Neural progenitor cell (in vitro differentiated cells): ENCODE results near the gene RIPPLY3. TPM values are rescaled to one million over a fixed set of nuclear protein-coding genes. Genes with fewer than 3 reads are reported as not detected.
A peak's percentile ranks its signal among the peaks of the same experiment; 100 is the strongest.

ENCODE experiments used
- DNase-seq: peaks from one replicate; pipeline ENCODE4 v3.0.0-alpha.2; 2016; ENCODE audit warnings: low spot score
- H2AFZ ChIP-seq: fragments of 200-600 bp; sonication (generic); replicated peaks from 2 replicates; pipeline ENCODE4 v1.6.1; 2016; ENCODE audit warnings: antibody characterized with exemption
- H3F3A ChIP-seq: fragments of 200-600 bp; sonication (generic); 2 replicates; pipeline ENCODE4 v1.6.1; 2016; ENCODE audit warnings: antibody characterized with exemption, low read depth
- H3K27ac ChIP-seq: fragments of 200-600 bp; sonication (generic); 2 replicates; pipeline ENCODE4 v1.5.1; 2016; ENCODE audit warnings: mild to moderate bottlenecking
- H3K27me3 ChIP-seq: fragments of 200-600 bp; sonication (generic); 2 replicates; pipeline ENCODE4 v1.6.1; 2016; ENCODE audit warnings: mild to moderate bottlenecking, moderate library complexity
- H3K36me3 ChIP-seq: fragments of 200-600 bp; sonication (generic); 2 replicates; pipeline ENCODE4 v1.5.1; 2016
- H3K4me1 ChIP-seq: fragments of 200-600 bp; sonication (generic); 2 replicates; pipeline ENCODE4 v1.6.1; 2016; ENCODE audit warnings: mixed run types
- H3K4me2 ChIP-seq: fragments of 200-600 bp; sonication (generic); 2 replicates; pipeline ENCODE4 v1.6.1; 2016
- H3K4me3 ChIP-seq: fragments of 200-600 bp; sonication (generic); 2 replicates; pipeline ENCODE4 v1.5.1; 2016
- H3K79me2 ChIP-seq: fragments of 200-600 bp; sonication (generic); 2 replicates; pipeline ENCODE4 v1.6.1; 2016; ENCODE audit warnings: low read depth
- H3K9ac ChIP-seq: fragments of 200-600 bp; sonication (generic); 2 replicates; pipeline ENCODE4 v1.6.1; 2016
- H3K9me3 ChIP-seq: fragments of 200-600 bp; sonication (generic); 2 replicates; pipeline ENCODE4 v1.5.1; 2016; ENCODE audit warnings: low read depth
- H4K20me1 ChIP-seq: fragments of 200-600 bp; sonication (generic); 2 replicates; pipeline ENCODE4 v1.6.1; 2016; ENCODE audit warnings: low read depth
- H3K27ac Mint-ChIP-seq: 3 replicates; pipeline ENCODE4 v1.8.0; 2021; ENCODE audit warnings: mixed read lengths
- H3K27me3 Mint-ChIP-seq: 2 replicates; pipeline ENCODE4 v1.8.0; 2022; ENCODE audit warnings: low read depth, mild to moderate bottlenecking, inconsistent platforms, moderate library complexity, mixed read lengths; ENCODE audit not compliant: insufficient read depth
- H3K36me3 Mint-ChIP-seq: 3 replicates; pipeline ENCODE4 v1.8.0; 2021; ENCODE audit warnings: mixed read lengths
- H3K4me1 Mint-ChIP-seq: 3 replicates; pipeline ENCODE4 v1.8.0; 2021; ENCODE audit warnings: mixed read lengths
- H3K4me3 Mint-ChIP-seq: 3 replicates; pipeline ENCODE4 v1.8.0; 2021; ENCODE audit warnings: mild to moderate bottlenecking, moderate library complexity, mixed read lengths
- H3K9me3 Mint-ChIP-seq: 3 replicates; pipeline ENCODE4 v1.8.0; 2020; ENCODE audit warnings: mixed read lengths
- CTCF ChIP-seq: fragments of 200-600 bp; sonication (generic); IDR thresholded peaks from 2 replicates; pipeline ENCODE4 v1.5.1; 2017; ENCODE audit warnings: antibody characterized with exemption, mild to moderate bottlenecking
- EZH2 ChIP-seq: fragments of 200-600 bp; sonication (generic); IDR thresholded peaks from 2 replicates; pipeline ENCODE4 v1.6.1; 2017; ENCODE audit warnings: antibody characterized with exemption, mild to moderate bottlenecking, moderate library complexity
- EZH2phosphoT487 ChIP-seq: fragments of 200-600 bp; sonication (generic); IDR thresholded peaks from 2 replicates; pipeline ENCODE4 v1.6.1; 2017; ENCODE audit warnings: antibody characterized with exemption
- small RNA-seq: library from RNA; depleted of rRNA; stranded (forward); fragments of <200 nt; gene quantifications from one replicate; pipeline ENCODE3, GENCODE V24; 2015
- total RNA-seq: library from RNA; depleted of rRNA; stranded (reverse); fragments of >200 nt; gene quantifications from 2 replicates; pipeline ENCODE4 v1.2.3, GENCODE V29; 2015; ENCODE audit warnings: low replicate concordance

The RIPPLY3 gene
- total RNA-seq, 1 donor from 2014 or later = 2.8 TPM

GRCh38 chr21:37063433-37063832, 56.9 kb downstream of the RIPPLY3 start:
- Mint-ChIP-seq H3K4me1 (peaks cover 65% of the 10 kb centered on the region), H3K36me3 (peaks cover 10% of the 10 kb centered on the region), H3K27me3 (peaks cover 7% of the 10 kb centered on the region), H3K4me3 (no peak overlapping the region), H3K27ac (peak overlapping the region; percentile 42), H3K9me3 (no peaks in the 10 kb centered on the region)
- H2AFZ ChIP-seq = no peak overlapping the region
- H3K4me3 ChIP-seq = no peak overlapping the region
- no peak overlapping the region for H3K4me2 ChIP-seq
- peaks cover 16% of the 10 kb centered on the region for H3F3A ChIP-seq
- TF ChIP-seq EZH2phosphoT487 (no peak), EZH2 (no peak), CTCF (no peak)
- no peaks in the 10 kb centered on the region for H3K36me3 ChIP-seq
- no peak for DNase-seq
- H3K4me1 ChIP-seq = peaks cover 44% of the 10 kb centered on the region
- H4K20me1 ChIP-seq = no peaks in the 10 kb centered on the region
- no peaks in the 10 kb centered on the region for H3K9me3 ChIP-seq
- H3K9ac ChIP-seq = no peak overlapping the region
- H3K27me3 ChIP-seq = no peaks in the 10 kb centered on the region
- no peak overlapping the region for H3K27ac ChIP-seq
- H3K79me2 ChIP-seq = no peaks in the 10 kb centered on the region

GRCh38 chr21:37064841-37065240, 58.3 kb downstream of the RIPPLY3 start:
- Histone ChIP-seq H3K27me3 (no peaks in the 10 kb centered on the region), H3K9me3 (no peaks in the 10 kb centered on the region), H3K4me2 (no peak overlapping the region), H3F3A (peaks cover 11% of the 10 kb centered on the region), H3K79me2 (no peaks in the 10 kb centered on the region), H4K20me1 (no peaks in the 10 kb centered on the region), H2AFZ (no peak overlapping the region), H3K36me3 (no peaks in the 10 kb centered on the region), H3K4me3 (no peak overlapping the region), H3K9ac (no peak overlapping the region), H3K4me1 (peaks cover 35% of the 10 kb centered on the region), H3K27ac (no peak overlapping the region)
- no peak for DNase-seq
- peaks cover 17% of the 10 kb centered on the region for H3K36me3 Mint-ChIP-seq
- H3K27ac Mint-ChIP-seq = peak overlapping the region; percentile 42
- H3K4me1 Mint-ChIP-seq = peaks cover 51% of the 10 kb centered on the region
- no peak for TF ChIP-seq EZH2
- TF ChIP-seq EZH2phosphoT487 = no peak
- no peak for TF ChIP-seq CTCF
- H3K4me3 Mint-ChIP-seq = no peak overlapping the region
- peaks cover 4% of the 10 kb centered on the region for H3K27me3 Mint-ChIP-seq
- H3K9me3 Mint-ChIP-seq = no peaks in the 10 kb centered on the region

- H3K9me3 Mint-ChIP-seq = no peaks in the 10 kb centered on the region
- Histone ChIP-seq H3F3A (peaks cover 10% of the 10 kb centered on the region), H3K4me1 (peaks cover 35% of the 10 kb centered on the region), H2AFZ (no peak overlapping the region), H3K9me3 (no peaks in the 10 kb centered on the region), H3K27ac (no peak overlapping the region), H3K9ac (no peak overlapping the region), H3K27me3 (no peaks in the 10 kb centered on the region), H3K4me3 (no peak overlapping the region), H3K79me2 (no peaks in the 10 kb centered on the region), H3K4me2 (no peak overlapping the region), H3K36me3 (no peaks in the 10 kb centered on the region), H4K20me1 (no peaks in the 10 kb centered on the region)
- H3K4me1 Mint-ChIP-seq = peaks cover 49% of the 10 kb centered on the region
- no peak overlapping the region for H3K27ac Mint-ChIP-seq
- H3K36me3 Mint-ChIP-seq = peaks cover 22% of the 10 kb centered on the region
- TF ChIP-seq EZH2 (no peak), CTCF (no peak), EZH2phosphoT487 (no peak)
- DNase-seq = no peak
- no peak overlapping the region for H3K4me3 Mint-ChIP-seq
- H3K27me3 Mint-ChIP-seq = peaks cover 4% of the 10 kb centered on the region
Observed at GRCh38 chr21:37065561-37066177, 59.2 kb downstream of the RIPPLY3 start.

Small RNA genes lying within 50 kb of the gene (small RNA-seq; reads per million reads assigned to genes)
- not detected for gene RF00019
- not detected for gene RNU6-696P

Other genes with a start within 250 kb of the RIPPLY3 start
- 20.4 and 25.0 TPM in 2 replicates for gene HLCS, start 40.0 kb upstream of the RIPPLY3 start, total RNA-seq
- 10.1 and 25.8 TPM in 2 replicates for gene PIGP, start 66.4 kb downstream of the RIPPLY3 start, total RNA-seq
- gene TTC3, start 66.6 kb downstream of the RIPPLY3 start, total RNA-seq = 116 and 135 TPM in 2 replicates